Activated CD4-positive, CD25-positive, alpha-beta regulatory T cell treated with anti-CD3 and anti-CD28 coated beads, Interleukin-2, amount 50 U/mL, for 16 hours (primary cell): ENCODE measurements around the gene PDXP.
"Not testable (repeated sequence)": the region's sequence is repeated elsewhere in the genome, so short reads cannot be mapped to it uniquely, and the experiment has no call there.

Source experiments
- DNase-seq: peaks from one replicate; pipeline ENCODE4 v3.0.0-alpha.2; 2020; ENCODE audit warnings: low read depth, low spot score

PDXP gene, protein sequence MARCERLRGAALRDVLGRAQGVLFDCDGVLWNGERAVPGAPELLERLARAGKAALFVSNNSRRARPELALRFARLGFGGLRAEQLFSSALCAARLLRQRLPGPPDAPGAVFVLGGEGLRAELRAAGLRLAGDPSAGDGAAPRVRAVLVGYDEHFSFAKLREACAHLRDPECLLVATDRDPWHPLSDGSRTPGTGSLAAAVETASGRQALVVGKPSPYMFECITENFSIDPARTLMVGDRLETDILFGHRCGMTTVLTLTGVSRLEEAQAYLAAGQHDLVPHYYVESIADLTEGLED

DNA sequence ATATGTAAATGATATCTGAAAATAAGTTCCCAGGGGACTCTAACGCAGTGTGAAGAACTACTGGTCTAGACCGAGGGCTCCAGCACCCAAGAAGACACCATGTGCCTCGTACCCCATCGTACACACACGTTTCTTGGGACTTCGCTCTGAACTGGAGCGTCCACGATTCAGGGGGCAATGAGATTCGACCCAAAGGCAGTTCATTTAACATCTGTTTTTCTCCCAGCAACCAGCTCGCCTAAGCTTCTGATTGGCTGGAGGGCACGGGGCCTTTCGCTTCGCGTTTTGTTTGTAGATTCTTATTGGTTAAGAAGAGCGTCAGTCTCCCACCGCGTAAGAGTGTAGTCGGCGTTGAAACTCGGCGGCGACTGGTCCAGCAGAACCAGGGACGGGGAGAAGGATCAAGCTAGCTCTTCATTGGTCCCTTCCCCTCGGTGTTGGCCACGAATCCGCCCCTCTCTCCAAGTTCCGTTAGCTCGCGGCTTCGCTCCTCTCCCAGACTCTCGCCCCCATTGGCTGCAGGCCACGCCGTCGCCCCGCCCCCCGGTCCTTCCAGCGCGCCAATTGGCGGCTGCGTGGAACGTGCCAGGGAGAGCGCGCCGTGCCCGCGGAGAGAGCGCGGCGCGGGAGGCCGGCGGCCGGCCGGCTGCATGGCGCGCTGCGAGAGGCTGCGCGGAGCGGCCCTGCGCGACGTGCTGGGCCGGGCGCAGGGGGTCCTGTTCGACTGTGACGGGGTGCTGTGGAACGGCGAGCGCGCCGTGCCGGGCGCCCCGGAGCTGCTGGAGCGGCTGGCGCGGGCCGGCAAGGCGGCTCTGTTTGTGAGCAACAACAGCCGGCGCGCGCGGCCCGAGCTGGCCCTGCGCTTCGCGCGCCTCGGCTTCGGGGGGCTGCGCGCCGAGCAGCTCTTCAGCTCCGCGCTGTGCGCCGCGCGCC is at the start of gene PDXP:
Gene PDXP (plus strand): TSS at position 591 of the 933 bp plus-strand sequence. CDS start 60 bp downstream, at position 651.
- peak; percentile 95 for DNase-seq

DNA sequence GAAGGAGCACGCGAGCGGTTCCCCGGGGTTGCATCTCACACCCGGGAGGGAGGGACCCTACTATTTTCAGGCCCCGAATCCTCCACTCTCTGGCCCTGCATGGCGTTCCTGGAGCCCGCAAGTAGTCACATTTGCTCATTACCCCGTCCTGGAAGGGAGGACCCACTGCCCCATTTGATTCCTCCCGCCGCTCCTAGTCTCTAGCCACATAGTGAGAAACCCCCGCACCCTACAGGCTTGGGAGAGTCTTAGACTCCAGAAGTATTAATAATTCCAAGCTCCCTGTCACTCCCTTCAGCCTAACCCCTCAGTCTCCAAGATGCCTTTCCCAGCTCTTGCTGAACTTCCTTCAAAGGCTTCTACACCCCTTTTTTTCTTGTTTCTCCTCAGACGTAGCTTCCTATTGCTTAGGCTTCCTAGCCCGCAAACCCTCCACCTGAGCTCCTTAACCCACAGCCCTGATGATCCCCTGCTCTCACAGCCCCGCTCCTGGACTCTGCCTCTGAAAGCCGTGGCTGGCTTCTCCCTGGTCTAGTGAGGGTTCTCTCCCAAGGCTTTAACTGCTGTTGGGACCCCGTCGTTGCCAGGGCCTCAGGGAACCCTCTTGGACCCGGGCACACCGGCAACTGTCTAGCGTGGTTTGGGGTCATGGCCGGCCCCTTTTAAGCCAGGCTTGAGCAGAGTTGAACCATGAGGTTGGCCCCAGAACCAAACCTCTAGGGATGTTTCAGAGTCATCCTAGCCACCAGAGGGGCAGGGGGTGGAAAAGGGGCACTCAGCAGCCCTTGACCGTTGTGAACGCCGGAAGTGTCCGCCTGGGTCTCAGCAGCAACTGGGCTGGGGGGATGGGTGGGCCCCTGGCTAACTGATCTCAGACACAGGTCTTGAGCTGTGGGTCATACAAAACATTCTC is 49.0 kb upstream of the PDXP start:
- DNase-seq, result no peak

DNA sequence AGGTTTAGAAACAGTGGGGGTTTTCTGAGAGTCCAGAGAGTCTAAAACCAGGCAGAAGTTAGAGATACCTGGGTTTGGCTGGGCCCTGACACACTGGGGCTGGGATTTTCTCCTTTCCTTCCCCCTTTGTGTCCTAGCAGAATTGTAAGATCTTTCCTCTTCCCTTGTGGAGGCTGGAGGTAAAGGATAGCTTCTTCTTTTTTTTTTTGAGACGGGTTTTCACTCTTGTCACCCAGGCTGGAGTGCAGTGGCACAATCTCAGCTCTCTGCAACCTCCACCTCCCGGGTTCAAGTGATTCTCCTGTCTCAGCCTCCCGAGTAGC is 48.4 kb upstream of the PDXP start:
- DNase-seq, result not testable (repeated sequence)

DNA sequence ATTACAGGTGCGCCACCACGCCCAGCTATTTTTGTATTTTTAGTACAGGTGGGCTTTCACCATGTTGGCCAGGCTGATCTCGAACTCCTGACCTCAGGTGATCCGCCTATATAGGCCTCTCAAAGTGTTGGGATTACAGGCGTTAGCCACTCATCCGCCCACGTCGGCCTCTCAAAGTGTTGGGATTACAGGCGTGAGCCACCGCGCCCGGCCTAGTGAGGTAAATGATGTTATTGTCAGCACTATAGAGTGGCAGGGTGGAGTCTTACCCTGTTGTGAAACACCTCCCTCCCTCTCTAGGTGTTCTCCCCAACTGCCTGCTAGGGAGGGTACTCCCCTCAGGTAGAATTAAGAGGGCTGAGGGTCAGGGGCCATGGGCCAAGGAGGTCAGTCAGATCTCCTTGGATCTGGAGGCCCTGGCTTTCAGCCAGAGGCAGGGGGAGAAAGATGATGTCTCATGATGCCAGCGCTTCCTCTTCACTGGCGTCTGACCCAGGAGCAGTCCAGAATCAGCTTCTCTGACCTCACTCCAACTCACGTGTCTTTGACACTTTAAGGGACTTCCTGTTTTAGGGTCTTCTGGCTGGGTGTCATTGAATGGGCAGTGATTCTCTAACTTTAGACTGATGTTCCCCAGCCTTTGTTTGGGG is 47.9 kb upstream of the PDXP start:
- no peak for DNase-seq

DNA sequence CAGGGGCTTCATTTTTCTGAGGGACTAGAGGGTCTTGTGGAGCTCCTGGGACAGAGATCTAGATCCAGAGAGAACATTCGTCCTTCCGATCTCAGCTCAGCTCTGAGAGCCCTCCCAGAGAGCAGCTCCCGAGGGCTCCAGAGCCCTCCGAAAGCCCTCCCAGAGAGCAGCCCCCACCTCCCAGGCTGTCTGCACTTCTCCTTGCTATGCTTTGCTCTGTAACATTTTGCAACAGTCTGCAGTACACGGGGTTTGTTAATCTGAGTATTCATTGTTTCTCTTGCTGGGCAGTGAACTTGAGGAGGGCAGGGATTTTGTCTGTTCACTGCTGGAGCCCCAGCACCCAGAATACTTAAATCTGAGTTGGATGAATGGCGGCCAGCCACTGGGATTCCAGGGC is 47.3 kb upstream of the PDXP start:
- DNase-seq, result no peak

DNA sequence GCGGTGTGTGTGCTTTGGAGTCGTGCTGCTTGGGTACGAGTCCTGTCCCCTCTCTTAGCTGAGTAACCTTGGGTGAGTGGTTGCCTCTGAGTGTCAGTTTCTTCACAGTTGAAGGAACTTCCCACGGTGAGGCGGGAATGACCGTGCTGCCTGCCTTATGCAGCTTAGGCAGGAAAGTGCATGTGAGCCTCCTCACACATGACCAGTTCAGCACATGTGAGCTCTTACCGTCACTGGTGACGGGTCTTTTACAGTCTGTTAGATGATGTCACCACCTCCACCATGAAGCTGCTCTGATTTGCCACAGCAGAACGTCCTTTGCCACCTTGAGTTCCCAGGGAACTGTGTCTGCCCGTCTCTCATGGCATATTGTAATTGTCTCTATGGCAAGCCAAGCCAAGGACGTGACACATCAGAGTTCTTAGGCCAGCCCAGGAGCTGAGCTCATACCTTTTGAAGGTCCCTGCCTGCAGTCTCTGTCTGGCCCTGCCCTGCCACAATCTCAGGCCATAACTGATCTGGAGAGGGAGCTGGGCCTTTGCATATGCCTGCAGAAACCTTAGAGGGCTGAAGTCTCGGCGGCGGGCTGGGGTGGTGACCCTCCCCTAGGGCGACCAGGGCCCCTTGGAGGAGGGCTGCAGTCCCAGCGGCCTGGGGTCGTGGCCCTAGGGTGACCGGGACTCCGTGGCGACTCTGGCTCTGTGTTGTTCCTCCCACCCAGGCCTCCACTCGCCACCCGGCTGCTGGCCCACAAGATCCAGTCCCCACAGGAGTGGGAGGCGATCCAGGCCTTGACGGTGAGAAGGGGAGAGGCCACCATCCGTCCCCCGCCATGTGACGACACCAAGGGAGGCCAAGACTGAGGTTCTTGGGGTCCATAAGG is 42.1 kb upstream of the PDXP start:
- no peak for DNase-seq

DNA sequence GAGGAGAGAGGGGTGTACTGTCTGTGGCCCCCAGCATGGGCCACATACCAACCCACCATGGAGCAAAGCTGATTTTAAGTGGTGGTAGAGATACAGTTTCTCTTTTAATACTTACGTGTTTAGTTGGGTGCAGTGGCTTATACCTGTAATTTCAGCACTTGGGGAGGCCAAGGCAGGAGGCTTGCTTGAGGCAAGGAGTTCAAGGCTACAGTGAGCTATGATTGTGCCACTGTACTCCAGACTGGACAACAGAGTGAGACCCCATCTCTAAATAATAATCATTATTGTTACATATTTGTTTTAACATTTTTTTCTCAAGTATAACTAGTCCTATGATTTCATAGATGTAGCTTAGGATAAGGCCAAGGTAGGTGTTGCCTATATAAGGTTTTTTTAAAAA is 41.1 kb upstream of the PDXP start:
- no peak for DNase-seq

DNA sequence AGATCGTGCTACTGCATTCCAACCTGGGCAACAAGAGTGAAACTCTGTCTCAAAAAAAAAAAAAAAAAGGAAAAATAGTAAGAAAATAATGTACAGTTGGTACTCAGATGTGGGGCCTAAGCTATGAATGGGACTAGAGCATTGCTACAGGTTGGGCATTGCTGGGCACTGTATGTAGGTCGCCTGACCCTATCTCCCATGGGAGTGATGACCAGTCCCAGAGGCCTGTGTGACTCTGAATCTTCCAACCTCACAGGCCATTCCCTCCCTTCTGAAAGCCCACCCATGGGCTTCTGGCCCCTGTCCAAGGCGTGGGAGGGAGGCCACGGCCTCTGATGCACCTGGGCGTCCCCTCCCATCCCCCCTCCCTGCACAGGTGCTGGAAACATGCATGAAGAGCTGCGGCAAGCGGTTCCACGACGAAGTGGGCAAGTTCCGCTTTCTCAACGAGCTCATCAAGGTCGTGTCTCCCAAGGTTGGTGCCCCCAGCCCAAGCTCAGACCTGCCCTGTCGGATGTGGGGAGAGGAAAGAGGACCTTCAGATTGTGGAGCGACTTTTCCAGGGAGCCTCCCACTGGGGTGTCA is 40.4 kb upstream of the PDXP start:
- DNase-seq, result no peak

DNA sequence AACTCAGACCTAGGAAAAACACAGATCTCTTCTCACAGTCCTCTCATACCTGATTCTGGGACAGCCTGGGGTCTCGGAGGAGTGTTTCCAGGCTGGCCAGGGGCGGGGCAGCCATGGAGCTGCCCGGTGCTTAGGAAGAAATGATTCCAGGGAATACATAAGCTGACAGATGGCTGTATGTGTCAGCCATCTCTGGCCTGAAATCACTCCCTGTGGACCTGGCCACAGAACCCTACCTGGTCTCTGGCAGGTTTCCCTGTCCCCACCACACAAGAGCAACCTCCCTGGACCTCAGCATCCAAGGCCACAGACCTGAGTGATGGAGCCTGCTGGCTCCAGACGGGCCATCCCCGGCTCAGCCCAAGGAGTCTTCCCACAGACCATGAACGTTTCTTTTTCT is 39.8 kb upstream of the PDXP start:
- DNase-seq, result no peak

DNA sequence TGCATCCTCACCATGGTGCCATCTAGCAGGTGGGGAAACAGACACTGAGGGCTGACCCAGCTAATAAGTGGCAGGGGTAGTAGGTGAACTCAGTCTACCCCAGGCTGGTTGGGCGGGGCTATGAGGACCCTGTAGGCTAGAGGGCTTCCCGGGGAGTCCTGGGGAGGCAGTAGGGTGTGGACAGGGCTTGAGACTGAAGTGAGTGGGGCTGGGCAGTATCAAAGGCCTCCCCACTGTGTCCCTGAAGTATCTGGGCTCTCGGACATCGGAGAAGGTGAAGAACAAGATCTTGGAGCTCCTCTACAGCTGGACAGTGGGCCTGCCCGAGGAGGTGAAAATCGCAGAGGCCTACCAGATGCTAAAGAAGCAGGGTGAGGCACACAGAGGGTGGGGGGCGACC is 38.5 kb upstream of the PDXP start:
- DNase-seq, result no peak

DNA sequence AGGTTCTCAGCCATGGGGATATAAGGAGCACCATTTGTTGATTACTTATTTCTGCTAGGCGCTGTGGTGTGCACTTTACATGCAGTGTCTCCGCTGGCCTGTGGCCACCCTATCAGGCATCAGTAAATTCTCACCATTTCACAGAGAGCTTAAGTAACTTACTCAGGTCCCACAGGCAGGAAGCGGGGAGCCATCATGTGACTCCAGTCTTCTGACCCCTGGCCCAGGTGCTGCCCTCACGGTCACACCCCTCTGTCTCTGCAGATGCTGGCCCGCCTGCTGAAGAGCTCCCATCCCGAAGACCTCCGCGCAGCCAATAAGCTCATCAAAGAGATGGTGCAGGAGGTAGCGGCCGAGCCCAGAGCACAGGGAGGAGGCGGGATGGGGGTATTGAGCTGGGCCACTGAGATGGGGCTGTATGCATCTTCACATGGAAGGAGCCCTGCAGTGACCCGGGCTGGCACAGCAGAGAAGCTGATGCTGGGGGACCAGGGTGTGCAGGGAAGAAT is 37.1 kb upstream of the PDXP start:
- DNase-seq, result no peak

DNA sequence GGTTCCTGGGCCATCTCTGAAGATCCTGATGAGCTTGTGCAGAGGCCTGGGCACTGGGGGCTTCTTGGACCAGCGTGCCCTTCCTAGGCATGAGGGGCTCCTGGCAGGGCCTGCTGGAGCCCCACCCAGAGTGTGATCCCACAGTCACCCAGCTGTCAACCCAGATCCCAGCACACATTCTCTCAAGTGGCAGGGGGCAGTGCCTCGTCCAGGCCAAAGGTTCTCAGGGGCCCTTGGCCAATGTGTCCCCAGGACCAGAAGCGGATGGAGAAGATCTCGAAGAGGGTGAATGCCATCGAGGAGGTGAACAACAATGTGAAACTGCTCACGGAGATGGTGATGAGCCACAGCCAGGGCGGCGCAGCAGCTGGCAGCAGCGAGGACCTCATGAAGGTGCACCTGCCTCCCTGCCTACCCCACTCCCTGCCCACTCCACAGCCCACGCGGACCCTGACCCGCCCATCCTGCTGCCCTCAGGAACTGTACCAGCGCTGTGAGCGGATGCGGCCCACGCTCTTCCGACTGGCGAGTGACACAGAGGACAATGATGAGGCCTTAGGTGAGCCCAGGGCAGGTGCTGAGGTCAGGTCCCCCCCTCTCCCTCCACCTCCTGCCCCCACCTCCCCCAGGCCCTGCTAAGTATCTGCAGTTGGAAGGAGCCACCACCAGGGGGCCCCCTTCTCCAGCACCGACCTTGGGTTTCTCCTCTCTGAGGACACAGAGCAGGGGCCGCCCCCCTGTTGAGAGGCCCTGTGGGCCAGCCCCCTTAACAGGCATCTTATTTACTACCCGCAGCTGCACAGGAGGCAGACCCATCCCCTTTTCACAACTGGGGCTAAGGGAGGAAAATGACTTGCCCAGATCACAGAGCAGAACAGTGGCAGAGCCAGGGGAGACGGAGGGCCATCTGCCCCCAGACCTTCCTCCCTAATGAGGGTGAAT is 35.2 kb upstream of the PDXP start:
- peak; percentile 61 for DNase-seq

DNA sequence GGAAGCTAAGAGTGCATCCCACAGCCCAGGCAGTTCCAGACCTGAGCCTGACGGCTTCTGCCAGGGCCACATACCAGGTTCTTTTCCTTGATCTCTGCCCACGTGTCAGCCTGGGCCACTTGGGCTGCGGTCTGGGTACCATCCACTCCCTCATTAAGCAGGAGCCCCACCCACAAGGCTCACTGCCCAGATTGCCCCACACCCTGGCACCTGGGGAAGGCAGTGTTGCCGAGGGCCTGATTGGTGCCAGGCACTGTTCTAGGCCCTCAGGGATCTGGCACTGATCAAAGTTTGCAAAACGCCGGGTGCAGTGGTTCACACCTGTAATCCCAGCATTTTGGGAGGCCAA is 34.5 kb upstream of the PDXP start:
- DNase-seq, result no peak

DNA sequence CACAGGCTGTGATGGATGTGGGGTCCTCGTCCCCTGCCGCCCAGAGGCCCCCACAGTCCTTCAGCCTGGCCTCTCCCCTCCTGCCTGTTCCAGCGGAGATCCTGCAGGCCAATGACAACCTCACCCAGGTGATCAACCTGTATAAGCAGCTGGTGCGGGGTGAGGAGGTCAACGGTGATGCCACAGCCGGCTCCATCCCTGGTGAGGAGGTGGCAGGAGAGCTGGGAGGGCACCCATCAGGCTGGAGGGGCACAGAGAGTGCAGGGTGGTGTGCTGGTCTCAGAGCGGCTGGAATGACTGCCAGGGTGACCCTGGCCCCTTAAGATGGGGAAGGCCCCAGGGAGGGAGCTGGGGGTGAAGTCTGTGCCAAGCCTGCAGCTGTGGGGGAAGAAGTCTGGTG is 33.6 kb upstream of the PDXP start:
- no peak for DNase-seq

DNA sequence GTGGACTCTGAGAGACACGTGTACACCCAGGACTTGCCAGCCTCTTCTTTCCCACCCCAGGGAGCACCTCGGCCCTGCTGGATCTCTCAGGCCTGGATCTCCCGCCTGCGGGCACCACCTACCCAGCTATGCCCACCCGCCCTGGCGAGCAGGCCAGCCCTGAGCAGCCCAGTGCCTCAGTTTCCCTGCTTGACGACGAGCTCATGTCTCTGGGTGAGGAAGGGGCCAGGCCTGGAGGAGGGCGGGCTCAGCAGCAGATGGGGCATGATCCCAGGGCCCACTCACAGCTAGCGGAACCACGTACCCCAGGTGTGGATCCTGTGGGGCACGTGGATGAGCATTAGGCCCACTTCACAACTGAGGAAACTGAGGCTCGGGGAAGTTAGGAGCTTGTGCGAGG is 32.8 kb upstream of the PDXP start:
- DNase-seq, result no peak

DNA sequence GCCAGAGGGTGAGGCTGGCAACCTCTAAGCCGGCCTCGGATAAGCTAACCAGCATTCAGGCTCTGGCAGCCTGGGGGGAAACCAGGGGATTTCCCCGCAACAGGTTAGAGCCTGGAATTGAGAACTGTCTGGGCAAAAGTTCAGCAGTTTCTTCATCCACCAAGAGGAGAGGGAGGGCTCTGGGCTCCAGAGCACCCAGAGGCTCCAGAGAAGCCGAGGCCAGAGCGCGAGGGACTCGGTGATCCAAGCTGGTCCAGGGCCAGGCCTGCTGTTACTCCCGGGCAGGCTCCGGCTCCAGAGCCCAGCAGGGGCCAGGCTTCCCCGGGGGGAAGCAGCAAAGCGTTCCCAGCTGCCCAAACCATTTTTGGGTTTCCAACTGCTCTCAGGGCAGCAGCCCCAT is 32.4 kb upstream of the PDXP start:
- no peak for DNase-seq

DNA sequence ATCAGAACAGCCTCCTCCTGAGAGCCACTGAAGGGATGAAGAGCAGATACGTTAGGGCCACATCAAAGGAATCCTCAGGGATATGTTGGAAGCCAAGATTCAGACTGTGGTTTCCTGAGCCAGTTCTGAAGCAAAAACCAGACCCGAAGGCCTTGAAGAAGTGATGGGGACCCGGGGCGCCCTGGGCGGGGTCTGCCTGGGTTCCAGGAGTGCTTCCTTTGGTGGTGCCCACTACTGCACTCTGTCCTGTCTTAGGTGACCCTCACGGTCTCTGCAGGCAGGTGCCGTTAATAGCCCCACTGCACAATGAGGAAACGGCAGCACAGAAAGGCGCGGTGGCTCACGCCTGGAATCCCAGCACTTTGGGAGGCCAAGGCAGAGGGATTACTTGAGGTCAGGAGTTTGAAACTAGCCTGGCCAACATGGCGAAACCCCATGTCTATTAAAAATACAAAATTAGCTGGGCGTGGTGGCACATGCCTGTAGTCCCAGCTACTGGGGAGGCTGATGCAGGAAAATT is 31.9 kb upstream of the PDXP start:
- DNase-seq, result no peak

DNA sequence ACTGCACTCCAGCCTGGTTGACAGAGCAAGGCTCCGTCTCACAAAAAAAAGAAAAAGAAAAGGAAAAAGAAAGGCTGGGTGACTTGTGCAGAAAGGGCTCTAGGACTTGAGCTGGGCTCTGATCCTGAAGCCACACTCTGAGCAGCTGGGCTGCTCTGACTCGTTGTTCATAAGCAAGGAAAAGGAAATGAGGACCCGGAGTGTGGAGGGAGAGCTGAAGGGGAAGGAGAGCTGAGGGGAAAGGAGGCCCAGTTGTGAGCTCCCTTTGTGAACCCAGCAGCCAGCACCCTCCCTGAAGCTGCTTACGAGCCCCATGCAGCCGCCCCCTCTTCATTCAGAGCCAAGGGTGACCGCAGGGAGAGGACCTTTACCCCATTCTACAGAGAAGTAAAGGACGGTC is 31.4 kb upstream of the PDXP start:
- no peak for DNase-seq

DNA sequence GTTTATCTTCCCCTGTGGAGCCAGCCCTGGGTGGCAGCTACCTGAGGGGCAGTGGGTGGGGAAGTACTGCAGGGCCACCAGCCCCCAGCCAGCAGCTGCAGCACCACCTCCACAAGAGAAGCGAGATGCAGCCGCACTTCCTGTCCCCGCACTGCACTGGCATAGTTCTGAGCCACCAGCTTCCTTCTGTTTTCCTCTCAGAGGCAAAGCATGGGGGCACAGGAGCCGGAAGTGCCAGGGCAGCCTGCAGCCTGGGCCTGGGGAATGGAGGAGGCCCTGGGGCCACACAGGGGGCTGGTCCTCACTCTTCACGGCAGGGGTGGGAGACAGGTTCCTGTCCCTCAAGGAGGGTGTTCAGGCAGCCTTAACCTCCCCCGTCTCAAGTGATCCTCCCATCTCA is 31.0 kb upstream of the PDXP start:
- no peak for DNase-seq
